Neural cell (in vitro differentiated cells): Measurements from ENCODE around the gene CHCHD1. TPM values are rescaled to one million over a fixed set of nuclear protein-coding genes. Genes with fewer than 3 reads are reported as not detected.

ENCODE experiments used
- H2AFZ ChIP-seq: fragments of 200-600, 300-800 bp; sonication (generic), shearing (Covaris generic); 2 replicates; pipeline ENCODE4 v1.6.0; 2014; ENCODE audit warnings: low read depth, mild to moderate bottlenecking, antibody characterized with exemption, low read length, moderate library complexity
- H3F3A ChIP-seq: fragments of 200-600 bp; shearing (Covaris generic); 2 replicates; pipeline ENCODE4 v1.6.1; 2016; ENCODE audit warnings: mild to moderate bottlenecking, moderate library complexity, mixed read lengths, antibody characterized with exemption, low read length; ENCODE audit not compliant: insufficient read depth, poor library complexity, severe bottlenecking
- H3K27ac ChIP-seq: fragments of 200-600, 300-800 bp; sonication (generic), shearing (Covaris generic); 2 replicates; pipeline ENCODE4 v1.5.1; 2014; ENCODE audit warnings: mild to moderate bottlenecking, low read length, moderate library complexity
- H3K27me3 ChIP-seq: fragments of 300-800, 200-600 bp; sonication (generic), shearing (Covaris generic); 2 replicates; pipeline ENCODE4 v1.6.0; 2014; ENCODE audit warnings: mild to moderate bottlenecking, low read depth, low read length, moderate library complexity; ENCODE audit not compliant: insufficient read depth
- H3K36me3 ChIP-seq: fragments of 300-800, 200-600 bp; sonication (generic), shearing (Covaris generic); 2 replicates; pipeline ENCODE4 v1.5.1; 2014; ENCODE audit warnings: mild to moderate bottlenecking, antibody characterized with exemption, low read length, moderate library complexity; ENCODE audit not compliant: insufficient read depth
- H3K4me2 ChIP-seq: fragments of 300-800, 200-600 bp; sonication (generic), shearing (Covaris generic); 2 replicates; pipeline ENCODE4 v1.6.0; 2014; ENCODE audit warnings: mild to moderate bottlenecking, low read length
- H3K4me3 ChIP-seq: fragments of 300-800, 200-600 bp; sonication (generic), shearing (Covaris generic); 2 replicates; pipeline ENCODE4 v1.5.1; 2014; ENCODE audit warnings: mild to moderate bottlenecking, low read length, moderate library complexity
- H3K79me2 ChIP-seq: fragments of 200-600 bp; shearing (Covaris generic); replicated peaks from 2 replicates; pipeline ENCODE4 v1.6.0; 2014; ENCODE audit warnings: mild to moderate bottlenecking, low read length, moderate library complexity; ENCODE audit not compliant: insufficient read depth
- H3K9ac ChIP-seq: fragments of 300-800, 200-600 bp; sonication (generic), shearing (Covaris generic); 2 replicates; pipeline ENCODE4 v1.6.1; 2016; ENCODE audit warnings: mild to moderate bottlenecking, low read length, mixed read lengths
- H3K9me2 ChIP-seq: fragments of 200-600 bp; shearing (Covaris generic); 2 replicates; pipeline ENCODE4 v1.6.1; 2016; ENCODE audit warnings: mild to moderate bottlenecking, low read length, mixed read lengths; ENCODE audit not compliant: insufficient read depth
- H3K9me3 ChIP-seq: fragments of 200-600, 300-800 bp; sonication (generic), shearing (Covaris generic); 2 replicates; pipeline ENCODE4 v1.6.1; 2016; ENCODE audit warnings: mild to moderate bottlenecking, mixed run types, low read length, moderate library complexity, mixed read lengths
- H4K20me1 ChIP-seq: fragments of 200-600 bp; shearing (Covaris generic); 2 replicates; pipeline ENCODE4 v1.6.1; 2016; ENCODE audit warnings: mild to moderate bottlenecking, mixed run types; ENCODE audit not compliant: insufficient read depth
- CTCF ChIP-seq: fragments of 450-650 bp; IDR thresholded peaks from 2 replicates; pipeline ENCODE4 v1.5.1; 2014; ENCODE audit warnings: antibody characterized with exemption, mild to moderate bottlenecking, moderate library complexity; ENCODE audit not compliant: poor library complexity, severe bottlenecking
- EP300 ChIP-seq: fragments of 450-650 bp; conservative IDR thresholded peaks from 2 replicates; pipeline ENCODE4 v1.6.1; 2014; ENCODE audit warnings: antibody characterized with exemption, mild to moderate bottlenecking, moderate library complexity; ENCODE audit not compliant: poor library complexity, severe bottlenecking
- EZH2 ChIP-seq: fragments of 200-600, 300-800 bp; shearing (Covaris generic), sonication (generic); IDR thresholded peaks from 2 replicates; pipeline ENCODE4 v1.6.1; 2014; ENCODE audit warnings: antibody characterized with exemption, low read length, borderline replicate concordance, mild to moderate bottlenecking; ENCODE audit not compliant: insufficient read depth, poor library complexity, severe bottlenecking
- MXI1 ChIP-seq: fragments of 450-650 bp; conservative IDR thresholded peaks from 2 replicates; pipeline ENCODE4 v1.6.1; 2014; ENCODE audit warnings: antibody characterized with exemption, mild to moderate bottlenecking; ENCODE audit not compliant: poor library complexity, severe bottlenecking
- POLR2AphosphoS5 ChIP-seq: IDR thresholded peaks from 2 replicates; pipeline ENCODE4 v1.6.1; 2012
- RAD21 ChIP-seq: fragments of 450-650 bp; conservative IDR thresholded peaks from 2 replicates; pipeline ENCODE4 v1.6.1; 2014; ENCODE audit warnings: antibody characterized with exemption, mild to moderate bottlenecking, moderate library complexity
- REST ChIP-seq: IDR thresholded peaks from 2 replicates; pipeline ENCODE4 v1.6.1; 2012; ENCODE audit warnings: borderline replicate concordance
- SMC3 ChIP-seq: fragments of 450-650 bp; conservative IDR thresholded peaks from 2 replicates; pipeline ENCODE4 v1.6.1; 2014; ENCODE audit warnings: antibody characterized with exemption, mild to moderate bottlenecking, moderate library complexity; ENCODE audit not compliant: poor library complexity
- polyA plus RNA-seq: library from polyadenylated mRNA; depleted of rRNA; stranded (reverse); fragments of >200 nt; gene quantifications from 2 replicates; pipeline ENCODE4 v1.2.3, GENCODE V29; 2014

CHCHD1 gene
- polyA plus RNA-seq, 1 donor from 2014 or later = 82.5 TPM

- Histone ChIP-seq H4K20me1 (no peaks in the 10 kb centered on the region), H3K36me3 (peaks cover 13% of the 10 kb centered on the region), H3K9me3 (no peaks in the 10 kb centered on the region), H2AFZ (no peak overlapping the region), H3K9me2 (no peaks in the 10 kb centered on the region), H3K27me3 (no peaks in the 10 kb centered on the region), H3K9ac (no peak overlapping the region), H3F3A (no peaks in the 10 kb centered on the region), H3K27ac (no peak overlapping the region), H3K4me2 (no peak overlapping the region), H3K79me2 (no peaks in the 10 kb centered on the region), H3K4me3 (no peak overlapping the region)
- TF ChIP-seq EP300 (no peak), RAD21 (no peak), MXI1 (no peak)
These were observed 16.2 kb downstream of the CHCHD1 start for GRCh38 chr10:73798087-73798486.

GRCh38 chr10:73798927-73799560 is 17.2 kb downstream of the CHCHD1 start:
- Histone ChIP-seq H3K79me2 (no peaks in the 10 kb centered on the region), H3F3A (no peaks in the 10 kb centered on the region), H2AFZ (no peak overlapping the region), H3K9ac (no peak overlapping the region), H4K20me1 (no peaks in the 10 kb centered on the region), H3K27me3 (no peaks in the 10 kb centered on the region), H3K4me2 (no peak overlapping the region), H3K9me2 (no peaks in the 10 kb centered on the region), H3K4me3 (no peak overlapping the region), H3K9me3 (no peaks in the 10 kb centered on the region), H3K36me3 (peaks cover 14% of the 10 kb centered on the region), H3K27ac (no peak overlapping the region)
- TF ChIP-seq REST (no peak), RAD21 (no peak), EP300 (no peak), CTCF (no peak), MXI1 (no peak), EZH2 (no peak), SMC3 (no peak), POLR2AphosphoS5 (no peak)
